Measurements from ENCODE around the gene FUBP1. TPM values are rescaled to one million over a fixed set of nuclear protein-coding genes. Genes with fewer than 3 reads are reported as not detected.
"Not testable (repeated sequence)": the region's sequence is repeated elsewhere in the genome, so short reads cannot be mapped to it uniquely, and the experiment has no call there.

FUBP1 gene
- total RNA-seq, 1 donor = 87.7 TPM

GRCh38 chr1:77987919-77988318, 9.0 kb upstream of the FUBP1 start:
- H3K4me3 ChIP-seq (ENCODE audit: low read depth, low read length) = no peak overlapping the region
- TF ChIP-seq, protein P1, sequence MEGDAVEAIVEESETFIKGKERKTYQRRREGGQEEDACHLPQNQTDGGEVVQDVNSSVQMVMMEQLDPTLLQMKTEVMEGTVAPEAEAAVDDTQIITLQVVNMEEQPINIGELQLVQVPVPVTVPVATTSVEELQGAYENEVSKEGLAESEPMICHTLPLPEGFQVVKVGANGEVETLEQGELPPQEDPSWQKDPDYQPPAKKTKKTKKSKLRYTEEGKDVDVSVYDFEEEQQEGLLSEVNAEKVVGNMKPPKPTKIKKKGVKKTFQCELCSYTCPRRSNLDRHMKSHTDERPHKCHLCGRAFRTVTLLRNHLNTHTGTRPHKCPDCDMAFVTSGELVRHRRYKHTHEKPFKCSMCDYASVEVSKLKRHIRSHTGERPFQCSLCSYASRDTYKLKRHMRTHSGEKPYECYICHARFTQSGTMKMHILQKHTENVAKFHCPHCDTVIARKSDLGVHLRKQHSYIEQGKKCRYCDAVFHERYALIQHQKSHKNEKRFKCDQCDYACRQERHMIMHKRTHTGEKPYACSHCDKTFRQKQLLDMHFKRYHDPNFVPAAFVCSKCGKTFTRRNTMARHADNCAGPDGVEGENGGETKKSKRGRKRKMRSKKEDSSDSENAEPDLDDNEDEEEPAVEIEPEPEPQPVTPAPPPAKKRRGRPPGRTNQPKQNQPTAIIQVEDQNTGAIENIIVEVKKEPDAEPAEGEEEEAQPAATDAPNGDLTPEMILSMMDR (IDR thresholded peaks at IDR 0.05; ENCODE audit: insufficient read depth, low read length) = no peak
- no peak for DNase-seq (ENCODE audit: low read depth)

DNA sequence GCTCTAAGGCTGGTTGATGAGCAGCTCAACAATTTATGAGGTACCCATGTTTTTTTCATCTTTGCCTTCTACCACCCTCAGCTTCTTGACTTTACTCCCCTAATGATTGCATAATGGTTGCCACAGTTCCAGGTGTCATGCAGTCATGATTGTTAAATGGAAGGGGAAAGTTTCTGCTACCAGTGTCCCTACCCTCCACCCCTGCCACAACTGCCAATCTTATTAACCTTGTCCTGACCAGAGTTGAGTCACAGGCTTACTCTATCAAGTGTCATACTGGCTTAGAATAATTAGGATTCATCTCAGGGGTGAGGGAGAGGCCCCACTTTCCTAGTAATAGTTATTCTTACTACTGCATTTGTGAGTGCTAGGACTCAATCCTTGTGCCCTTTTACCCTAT, 7.9 kb upstream of the FUBP1 start:
- no peak for DNase-seq (ENCODE audit: low read depth)
- H3K4me3 ChIP-seq (ENCODE audit: low read depth, low read length) = no peak overlapping the region
- TF ChIP-seq, protein P1 (IDR thresholded peaks at IDR 0.05; ENCODE audit: insufficient read depth, low read length) = no peak

DNA sequence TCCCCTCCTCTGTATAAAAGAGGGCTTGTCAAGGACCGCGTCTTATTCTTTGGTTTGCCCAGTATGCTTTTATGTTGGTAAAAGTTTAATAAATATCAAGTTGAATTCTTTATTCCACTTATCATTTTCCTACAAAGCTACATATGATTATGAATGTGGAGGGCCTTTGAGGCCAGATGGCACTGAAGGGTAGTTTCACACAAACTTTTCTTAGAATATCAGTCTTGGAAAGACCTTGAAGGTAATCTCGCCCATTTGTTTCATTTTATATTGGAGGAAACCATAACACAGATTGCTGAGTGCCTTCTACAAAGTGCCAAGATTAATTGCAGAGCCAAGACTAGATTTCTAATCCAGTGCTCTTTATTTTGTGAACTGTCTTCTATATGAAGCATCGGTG, 5.8 kb upstream of the FUBP1 start:
- DNase-seq (ENCODE audit: low read depth) = no peak
- TF ChIP-seq, protein P1 (IDR thresholded peaks at IDR 0.05; ENCODE audit: insufficient read depth, low read length) = no peak
- H3K4me3 ChIP-seq (ENCODE audit: low read depth, low read length) = no peak overlapping the region

- TF ChIP-seq, protein P1 (IDR thresholded peaks at IDR 0.05; ENCODE audit: insufficient read depth, low read length) = no peak
- no peak for DNase-seq (ENCODE audit: low read depth)
- no peak overlapping the region for H3K4me3 ChIP-seq (ENCODE audit: low read depth, low read length)
Observed at GRCh38 chr1:77983997-77984355, 5.1 kb upstream of the FUBP1 start.

GRCh38 chr1:77983352-77983996, 4.6 kb upstream of the FUBP1 start:
- not testable (repeated sequence) for DNase-seq (ENCODE audit: low read depth)

DNA sequence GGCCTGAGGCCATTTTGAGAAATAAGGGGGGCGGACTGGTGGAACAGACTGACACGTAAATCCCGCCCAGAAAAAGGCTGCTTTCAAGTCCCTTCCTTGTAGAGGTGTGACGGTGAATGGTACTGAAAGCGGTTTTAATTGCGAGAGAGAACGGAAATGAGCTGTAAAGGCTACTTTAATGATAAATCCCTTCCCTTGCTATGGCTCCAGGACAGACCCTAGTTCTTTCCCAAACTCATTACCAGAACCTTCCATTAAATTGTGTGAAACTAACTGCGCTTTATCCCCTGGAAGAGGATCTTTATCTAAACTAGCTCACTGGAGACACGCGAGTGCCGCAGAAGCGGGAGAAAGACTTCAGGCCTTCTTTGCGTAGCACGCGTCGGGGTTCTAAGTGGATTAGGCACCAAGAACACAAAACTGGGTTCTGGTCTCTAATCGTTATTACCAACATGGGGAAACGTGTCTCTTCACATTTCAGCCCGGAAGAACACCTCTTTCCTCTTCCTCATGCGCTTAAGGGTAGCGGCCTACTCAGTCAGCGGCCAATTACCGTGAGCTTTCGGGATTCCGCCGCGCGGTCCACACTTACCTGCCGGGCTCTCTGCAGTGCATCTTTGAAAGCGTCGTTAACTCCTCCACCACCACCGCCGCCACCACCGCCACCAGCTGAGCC, 441 bp downstream of the FUBP1 start:
- peak overlapping the region; percentile 96 for H3K4me3 ChIP-seq (ENCODE audit: low read depth, low read length)
- DNase-seq (ENCODE audit: low read depth) = peak; percentile 94
- TF ChIP-seq, protein P1 (IDR thresholded peaks at IDR 0.05; ENCODE audit: insufficient read depth, low read length) = no peak

More at GRCh38 chr1:77983352-77983996, 4.6 kb upstream of the FUBP1 start:
- H3K4me3 ChIP-seq (ENCODE audit: low read depth, low read length) = not testable (repeated sequence)

DNA sequence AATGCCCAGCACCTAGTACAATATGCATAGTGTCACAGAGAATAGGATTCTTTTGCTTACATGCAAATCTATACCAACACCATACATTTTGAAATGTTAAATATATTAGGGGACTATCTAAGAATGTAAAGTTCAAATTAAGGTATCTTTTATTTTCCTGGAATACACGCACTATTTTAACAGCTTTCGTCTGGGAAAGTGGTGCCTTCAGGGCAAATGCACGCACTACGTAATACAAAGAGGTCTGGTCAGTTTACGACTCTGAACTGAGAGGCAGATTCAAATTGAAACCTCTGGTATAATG, 931 bp downstream of the FUBP1 start:
- TF ChIP-seq, protein P1 (IDR thresholded peaks at IDR 0.05; ENCODE audit: insufficient read depth, low read length) = no peak
- DNase-seq (ENCODE audit: low read depth) = no peak
- H3K4me3 ChIP-seq (ENCODE audit: low read depth, low read length) = peak overlapping the region; percentile 96

Data from fibroblast of the aortic adventitia (primary cell).